LNCAP (cell line): ENCODE measurements around the gene AIFM3.
A peak's percentile ranks its signal among the peaks of the same experiment; 100 is the strongest.

Experiments
- CTCF ChIP-seq: fragments of 450-650 bp; IDR thresholded peaks from 2 replicates; pipeline ENCODE4 v1.5.1; 2017; ENCODE audit warnings: mild to moderate bottlenecking

AIFM3 gene

GRCh38 chr22:20980938-20981722 lies 14.1 kb downstream of the AIFM3 start:
- TF ChIP-seq CTCF, result no peak

DNA sequence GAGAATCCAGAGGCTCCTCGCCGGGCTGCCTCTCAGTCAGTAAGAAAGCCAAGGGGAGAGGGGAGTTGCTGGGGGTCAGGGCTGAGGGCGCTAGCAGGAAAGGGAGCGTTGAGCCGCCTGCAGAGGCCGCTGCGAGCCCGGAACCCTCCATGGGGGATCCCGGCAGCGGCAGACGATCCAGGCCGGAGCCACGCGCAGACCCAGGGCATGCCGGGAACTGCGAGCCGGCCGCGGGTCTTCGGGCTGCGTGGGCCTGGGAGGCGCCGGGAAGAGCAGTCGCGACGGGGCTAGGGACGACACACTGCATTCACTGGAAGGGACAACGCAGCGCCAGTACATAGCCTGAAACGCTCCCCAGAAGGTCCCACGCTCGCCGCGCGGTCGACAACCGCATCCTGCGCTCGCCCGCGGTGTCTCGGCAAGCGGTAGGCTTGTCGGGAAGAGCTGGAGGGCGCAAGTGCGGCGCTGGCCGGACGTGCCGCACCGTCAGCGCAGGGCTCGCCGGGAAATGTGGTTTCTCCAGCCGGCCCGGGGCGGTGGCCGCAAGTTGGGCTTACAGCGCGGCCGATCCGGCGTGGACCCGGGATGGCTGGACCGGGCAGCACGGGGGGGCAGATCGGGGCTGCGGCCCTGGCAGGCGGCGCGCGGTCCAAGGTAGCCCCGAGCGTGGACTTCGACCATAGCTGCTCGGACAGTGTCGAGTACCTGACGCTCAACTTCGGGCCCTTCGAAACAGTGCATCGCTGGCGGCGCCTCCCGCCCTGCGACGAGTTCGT lies 14.9 kb downstream of the AIFM3 start, which contains the start of gene LZTR1:
LZTR1 (plus strand) TSS at position 511 of the 776 bp plus-strand sequence; CDS start at position 586, 75 bp downstream.
- TF ChIP-seq CTCF, result peak; percentile 53

DNA sequence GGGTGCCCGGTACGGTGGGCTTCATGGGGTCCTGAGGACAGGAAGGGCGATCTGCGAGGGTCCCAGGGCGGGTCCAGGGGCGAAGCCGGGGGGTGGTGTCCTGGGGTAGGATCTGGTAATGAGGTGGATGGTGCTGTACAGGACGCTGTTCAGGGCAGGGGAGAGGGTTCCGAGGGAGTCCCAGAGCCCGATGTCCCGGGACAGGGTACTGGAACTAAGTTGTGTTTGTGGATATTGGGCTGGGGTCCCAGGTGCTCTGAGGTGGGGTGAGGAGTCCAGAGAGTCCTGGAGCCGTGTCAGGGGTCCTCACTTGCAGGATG lies 15.5 kb downstream of the AIFM3 start:
- no peak for TF ChIP-seq CTCF

GRCh38 chr22:20983081-20983771 lies 16.2 kb downstream of the AIFM3 start:
- no peak for TF ChIP-seq CTCF

DNA sequence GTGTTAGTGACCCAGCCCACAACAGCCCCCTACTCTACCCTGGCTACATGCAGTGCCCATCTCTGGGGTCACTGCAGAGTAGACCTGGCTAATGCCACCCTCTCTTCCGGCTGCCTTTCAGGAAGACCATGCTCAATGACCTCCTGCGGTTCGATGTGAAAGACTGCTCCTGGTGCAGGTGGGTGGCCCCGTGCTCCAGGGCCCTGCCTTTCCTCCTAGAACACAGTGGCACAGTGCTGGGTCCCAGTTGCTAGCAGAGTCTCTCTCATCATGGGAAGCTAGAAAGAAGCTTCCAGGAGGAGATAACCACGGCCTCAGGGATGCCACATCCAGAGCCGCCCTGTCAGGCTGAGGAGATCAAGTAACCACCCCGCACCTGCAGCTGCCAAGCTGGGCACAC lies 18.7 kb downstream of the AIFM3 start:
- TF ChIP-seq CTCF, result no peak

DNA sequence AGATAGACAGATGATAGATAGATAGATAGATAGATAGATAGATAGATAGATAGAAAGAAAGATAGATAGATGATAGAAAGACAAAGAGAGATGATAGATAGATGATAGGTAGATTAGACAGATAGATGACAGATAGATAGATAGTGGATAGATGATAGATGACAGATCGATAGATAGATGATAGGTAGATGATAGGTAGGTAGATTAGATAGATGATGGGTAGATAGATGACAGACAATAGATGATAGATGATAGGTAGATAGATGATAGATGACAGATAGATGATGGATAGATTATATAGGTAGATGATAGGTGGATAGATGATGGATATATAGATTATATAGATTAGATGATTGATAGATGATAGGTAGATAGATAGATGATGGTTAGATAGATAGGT lies 19.3 kb downstream of the AIFM3 start:
- no peak for TF ChIP-seq CTCF

DNA sequence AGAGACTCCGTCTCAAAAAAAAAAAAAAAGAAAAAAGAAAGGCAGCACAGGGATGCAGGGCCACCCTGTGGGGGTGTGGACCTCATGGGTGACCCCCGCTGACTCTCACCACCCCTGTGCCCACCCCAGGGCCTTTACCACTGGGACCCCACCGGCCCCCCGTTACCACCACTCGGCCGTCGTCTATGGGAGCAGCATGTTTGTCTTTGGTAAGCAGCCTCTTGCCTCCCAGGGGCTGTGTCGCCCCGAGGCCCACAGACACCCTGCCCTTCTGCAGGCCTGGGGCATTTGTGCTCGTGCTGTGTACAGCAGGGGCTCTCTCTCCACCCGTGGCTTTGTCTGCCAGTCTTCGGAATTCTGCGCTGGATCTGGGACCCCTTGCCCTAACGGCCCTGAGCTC lies 20.3 kb downstream of the AIFM3 start:
- no peak for TF ChIP-seq CTCF
